Measurements from ENCODE around the gene NELL1.

- TF ChIP-seq CTCF (IDR thresholded peaks at IDR 0.05) = no peak
- TF ChIP-seq JUND (IDR thresholded peaks at IDR 0.05) = no peak
- TF ChIP-seq USF1 (IDR thresholded peaks at IDR 0.05; ENCODE audit: borderline replicate concordance, low read depth) = no peak
- no peak for TF ChIP-seq MXI1 (IDR thresholded peaks at IDR 0.05; ENCODE audit: low read depth, low read length)
- TF ChIP-seq RFX5 (IDR thresholded peaks at IDR 0.05; ENCODE audit: low read length) = no peak
- TF ChIP-seq IRF3 (IDR thresholded peaks at IDR 0.05; ENCODE audit: low read depth, low read length) = no peak
- TF ChIP-seq RXRA (IDR thresholded peaks at IDR 0.05; ENCODE audit: borderline replicate concordance, low read depth) = no peak
- TF ChIP-seq REST (IDR thresholded peaks at IDR 0.05; ENCODE audit: low read depth, low read length) = no peak
- no peak for TF ChIP-seq TEAD4 (IDR thresholded peaks at IDR 0.05; ENCODE audit: borderline replicate concordance, insufficient read depth)
- TF ChIP-seq MEF2A (IDR thresholded peaks at IDR 0.05; ENCODE audit: borderline replicate concordance, low read depth) = no peak
- no peak for TF ChIP-seq EP300 (IDR thresholded peaks at IDR 0.05; ENCODE audit: borderline replicate concordance in 1 of 2, low read depth in 1 of 2, low read length in 1 of 2)
Measured at GRCh38 chr11:20632169-20632532, 37.2 kb upstream of the NELL1 start.
